GM12872 (cell line): Measurements from ENCODE around the gene C1orf210.

Experiments
- TF ChIP-seq, protein P1 (sequence below): IDR thresholded peaks from 3 replicates; pipeline ENCODE4 v1.5.1; 2011; ENCODE audit warnings: low read depth, mild to moderate bottlenecking, low read length, moderate library complexity; ENCODE audit not compliant: insufficient read depth

C1orf210 gene

DNA sequence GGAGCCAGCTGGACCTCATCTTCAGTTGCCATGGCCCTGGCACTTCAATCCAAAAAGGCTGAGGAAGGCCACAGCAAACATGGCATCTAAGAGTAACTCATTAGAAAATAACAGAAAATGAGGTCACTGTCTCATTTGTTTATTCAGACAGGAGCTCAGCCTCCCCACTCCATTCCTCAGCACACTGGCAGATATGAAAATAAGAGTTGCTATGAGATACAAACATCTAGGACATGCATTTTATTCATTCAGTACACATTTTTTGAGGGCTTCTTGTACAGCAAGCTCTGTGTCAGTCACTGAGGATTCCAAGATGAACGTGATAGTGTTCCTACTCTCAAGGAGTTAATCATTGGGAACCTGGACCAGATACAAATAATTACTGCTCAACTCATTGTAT, 48.3 kb downstream of the C1orf210 start:
- TF ChIP-seq, protein P1, sequence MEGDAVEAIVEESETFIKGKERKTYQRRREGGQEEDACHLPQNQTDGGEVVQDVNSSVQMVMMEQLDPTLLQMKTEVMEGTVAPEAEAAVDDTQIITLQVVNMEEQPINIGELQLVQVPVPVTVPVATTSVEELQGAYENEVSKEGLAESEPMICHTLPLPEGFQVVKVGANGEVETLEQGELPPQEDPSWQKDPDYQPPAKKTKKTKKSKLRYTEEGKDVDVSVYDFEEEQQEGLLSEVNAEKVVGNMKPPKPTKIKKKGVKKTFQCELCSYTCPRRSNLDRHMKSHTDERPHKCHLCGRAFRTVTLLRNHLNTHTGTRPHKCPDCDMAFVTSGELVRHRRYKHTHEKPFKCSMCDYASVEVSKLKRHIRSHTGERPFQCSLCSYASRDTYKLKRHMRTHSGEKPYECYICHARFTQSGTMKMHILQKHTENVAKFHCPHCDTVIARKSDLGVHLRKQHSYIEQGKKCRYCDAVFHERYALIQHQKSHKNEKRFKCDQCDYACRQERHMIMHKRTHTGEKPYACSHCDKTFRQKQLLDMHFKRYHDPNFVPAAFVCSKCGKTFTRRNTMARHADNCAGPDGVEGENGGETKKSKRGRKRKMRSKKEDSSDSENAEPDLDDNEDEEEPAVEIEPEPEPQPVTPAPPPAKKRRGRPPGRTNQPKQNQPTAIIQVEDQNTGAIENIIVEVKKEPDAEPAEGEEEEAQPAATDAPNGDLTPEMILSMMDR = no peak

DNA sequence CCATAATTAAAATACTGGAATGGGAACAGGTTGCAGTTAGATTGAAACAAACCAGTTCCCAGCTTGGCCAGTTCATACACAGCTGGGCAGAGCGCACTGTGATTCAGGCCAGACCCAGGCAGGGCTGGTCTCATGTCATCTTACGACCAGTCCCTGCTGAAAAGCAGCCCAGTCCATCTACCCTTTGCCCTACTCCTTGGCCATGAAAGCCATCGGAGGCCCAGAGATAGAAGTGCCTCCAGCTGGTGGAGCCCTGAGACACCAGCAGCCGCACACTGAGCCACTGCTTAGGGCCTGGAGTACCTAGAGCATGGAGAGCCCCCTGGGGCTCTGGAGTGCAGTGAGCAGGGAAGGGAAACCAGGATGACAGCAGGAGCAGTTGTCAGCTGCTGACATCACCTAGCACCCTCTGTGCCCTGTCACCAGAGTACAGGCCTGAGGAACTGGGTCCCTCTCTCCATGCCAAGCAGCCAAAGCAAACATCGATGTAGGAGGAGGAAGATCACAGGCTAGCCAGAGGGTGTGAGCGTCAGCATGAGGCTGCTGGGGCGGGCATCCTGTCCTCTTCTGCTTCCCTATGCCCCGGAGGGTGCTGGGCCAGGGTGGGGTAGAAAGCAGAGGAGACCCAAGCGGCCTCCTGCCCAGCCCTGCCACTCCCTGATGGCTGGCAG, 49.8 kb downstream of the C1orf210 start:
- TF ChIP-seq, protein P1 = no peak

DNA sequence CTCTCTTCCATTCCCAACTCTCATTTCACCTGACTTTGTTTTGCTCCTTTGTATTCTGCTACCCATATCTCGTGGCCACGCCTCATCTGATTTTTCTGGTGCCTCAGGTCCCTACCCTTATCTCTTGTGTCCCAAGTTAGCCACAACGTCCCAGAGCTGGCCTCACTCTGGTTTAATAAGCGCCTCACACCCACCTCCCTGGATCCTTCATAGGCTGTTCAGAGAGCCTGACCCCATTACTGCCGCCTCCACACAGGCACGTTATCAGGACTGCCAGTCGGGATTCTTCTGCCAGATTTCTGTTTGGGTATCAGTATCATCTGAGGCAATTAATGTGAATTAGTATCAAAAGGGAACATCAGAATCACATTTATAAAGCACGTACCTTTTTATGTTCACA, 50.3 kb downstream of the C1orf210 start:
- TF ChIP-seq, protein P1 = no peak

DNA sequence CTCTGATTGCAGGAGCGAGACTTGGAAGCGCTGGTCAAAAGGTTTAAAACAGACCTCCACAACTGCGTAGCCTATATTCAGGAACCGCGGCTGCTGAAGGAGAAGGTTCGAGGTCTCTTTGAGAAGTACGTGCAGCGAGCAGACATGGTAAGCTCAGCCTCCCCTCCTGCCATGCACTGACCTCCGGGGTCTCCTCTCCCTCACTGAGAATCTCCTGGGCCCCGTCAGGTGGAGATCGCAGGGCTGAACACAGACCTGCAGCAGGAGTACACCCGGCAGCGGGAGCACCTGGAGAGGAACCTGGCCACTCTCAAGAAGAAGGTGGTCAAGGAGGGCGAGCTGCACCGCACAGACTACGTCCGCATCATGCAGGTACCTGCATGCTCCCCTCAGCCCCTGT, 51.1 kb downstream of the C1orf210 start:
- TF ChIP-seq, protein P1 = no peak

DNA sequence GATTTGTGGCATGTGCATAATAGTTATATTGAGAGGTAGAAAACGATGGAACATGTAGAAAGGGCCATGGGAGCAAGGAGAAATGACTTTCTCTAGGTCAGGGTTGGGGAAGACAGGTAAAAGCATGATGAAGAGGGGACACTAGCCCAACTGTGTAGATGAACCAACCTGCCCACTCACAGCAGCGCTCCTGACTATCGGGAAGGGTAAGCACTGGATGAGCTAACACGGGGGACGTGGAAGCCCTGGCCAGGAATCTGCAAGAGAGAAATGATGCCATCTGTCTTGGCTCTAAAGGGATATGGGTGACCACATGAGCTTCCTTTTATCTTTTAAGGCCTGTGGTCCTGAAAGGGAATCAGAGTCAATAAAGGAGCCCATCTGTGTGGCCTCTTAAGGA, 51.8 kb downstream of the C1orf210 start:
- TF ChIP-seq, protein P1 = no peak

DNA sequence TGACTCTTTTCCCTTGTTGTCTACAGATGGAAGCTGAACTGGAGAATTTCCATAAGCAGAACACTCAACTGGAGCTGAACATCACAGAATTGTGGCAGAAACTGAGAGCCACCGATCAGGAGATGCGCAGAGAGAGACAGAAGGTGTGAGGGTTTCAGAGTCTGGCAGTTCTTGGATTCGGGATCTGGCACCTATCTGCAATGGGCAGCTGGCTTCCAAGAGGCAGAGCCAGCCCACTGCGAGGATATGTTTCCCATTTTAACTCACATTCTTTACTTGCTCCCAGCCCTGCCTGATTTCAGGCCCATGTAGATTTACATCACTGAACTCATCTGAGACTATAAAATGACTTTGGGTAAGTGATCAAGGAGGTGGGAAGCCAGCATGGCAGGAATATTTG, 52.9 kb downstream of the C1orf210 start:
- TF ChIP-seq, protein P1 = no peak

DNA sequence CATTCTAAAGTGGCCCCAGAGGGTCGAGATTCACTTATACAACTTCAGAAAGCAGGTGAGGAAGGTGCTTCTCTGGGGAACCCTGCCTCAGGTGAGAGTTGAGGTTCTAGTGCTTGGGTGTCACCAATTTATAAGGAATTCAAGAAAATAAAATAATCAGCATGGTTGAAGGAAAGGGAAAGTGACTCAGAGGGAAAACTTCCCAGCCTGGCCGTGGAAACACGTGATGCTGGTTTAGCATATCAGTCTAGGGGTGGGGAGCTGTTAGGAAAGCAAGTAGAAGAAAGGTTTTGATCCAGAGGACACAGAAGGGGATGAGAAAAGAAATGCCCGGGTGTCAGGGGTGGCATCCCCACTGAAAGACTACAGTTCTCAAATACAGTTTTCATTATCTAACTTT, 53.3 kb downstream of the C1orf210 start:
- TF ChIP-seq, protein P1 = no peak
